ENCODE measurements around the gene SPX. TPM values are rescaled to one million over a fixed set of nuclear protein-coding genes. Genes with fewer than 3 reads are reported as not detected.

The SPX gene
- total and polyA plus RNA-seq, 2 of the 4 experiments (the other 2 are of a cell fraction) = under 0.01 to 0.12 TPM

- no peak overlapping the region for H3K18ac ChIP-seq (ENCODE audit: low read depth, low read length)
- H3K56ac ChIP-seq (ENCODE audit: extremely low read depth, insufficient read depth, low read length) = no peak overlapping the region
- WGBS, 2 experiments (ENCODE audit: extremely low coverage in 2 of 2, insufficient read length in 1 of 2) = no CpG with 5 or more reads among the region's 2 CpGs
- no peak overlapping the region for H3K4ac ChIP-seq (ENCODE audit: low read depth, low read length)
- H4K20me1 ChIP-seq (ENCODE audit: insufficient read depth, low read length) = no peaks in the 10 kb centered on the region
- no peak for TF ChIP-seq CHD1 (IDR thresholded peaks at IDR 0.05; ENCODE audit: low read depth, low read length)
- TF ChIP-seq CTCF (conservative IDR thresholded peaks at IDR 0.05; ENCODE audit: low read depth, low read length) = no peak
- in situ Hi-C loops (cut with MboI; ENCODE audit: low sequenced_read_pairs) (no loop called here), dilution Hi-C loops (cut with HindIII; ENCODE audit: low sequenced_read_pairs, unreplicated experiment) (no loop called here), intact Hi-C loops (cut with micrococcal nuclease) (no loop called here)
- H3K36me3 ChIP-seq (ENCODE audit: control insufficient read depth, insufficient read depth, low read length) = no peaks in the 10 kb centered on the region
- H2BK5ac ChIP-seq (ENCODE audit: low read depth, low read length, poor library complexity, severe bottlenecking) = no peak overlapping the region
- no peak overlapping the region for H2AK9ac ChIP-seq (replicated peaks; ENCODE audit: low read depth, low read length, poor library complexity)
- no peak overlapping the region for H2AK5ac ChIP-seq (ENCODE audit: low read depth, low read length)
- H2AFZ ChIP-seq (replicated peaks; ENCODE audit: low read length, poor library complexity) = no peak overlapping the region
- H2BK15ac ChIP-seq (ENCODE audit: low read depth, low read length) = no peak overlapping the region
- POLR2A ChIA-PET (ENCODE audit: unreplicated experiment) = no interaction called here
- BruUV-seq (replicated peaks) = no TSS peak
- no peaks in the 10 kb centered on the region for H3K79me1 ChIP-seq (ENCODE audit: low read depth in 1 of 2, low read length in 2 of 2)
- no peak overlapping the region for H3K9ac ChIP-seq (ENCODE audit: low read depth, low read length)
- H3K23ac ChIP-seq (ENCODE audit: low read depth, low read length) = no peak overlapping the region
- no peak overlapping the region for H3K27ac ChIP-seq (ENCODE audit: insufficient read depth, low read length)
- DNase-seq (no peak), ATAC-seq (ENCODE audit: low read depth) (no peak)
- CTCF ChIA-PET = no interaction called here
- no peak overlapping the region for H3K4me3 ChIP-seq (ENCODE audit: insufficient read depth, low read depth, low read length)
- H2BK120ac ChIP-seq (ENCODE audit: low read depth, low read length) = no peak overlapping the region
- no peaks in the 10 kb centered on the region for H3K9me1 ChIP-seq (ENCODE audit: insufficient read depth, low read length)
- no peak overlapping the region for H2BK20ac ChIP-seq (ENCODE audit: low read depth, low read length)
- no peak overlapping the region for H4K91ac ChIP-seq (ENCODE audit: insufficient read depth, low read depth, low read length)
- no peak overlapping the region for H4K8ac ChIP-seq (ENCODE audit: low read depth in 2 of 2, low read length in 2 of 2)
- H4K5ac ChIP-seq (ENCODE audit: low read depth, low read length) = no peak overlapping the region
- H3K4me1 ChIP-seq (ENCODE audit: control insufficient read depth, insufficient read depth, low read length) = no peaks in the 10 kb centered on the region
- no peaks in the 10 kb centered on the region for H3K9me3 ChIP-seq (ENCODE audit: control insufficient read depth, insufficient read depth, low read length)
- H3K4me2 ChIP-seq (ENCODE audit: low read depth, low read length) = no peak overlapping the region
- H3K27me3 ChIP-seq (ENCODE audit: control insufficient read depth, insufficient read depth, low read length) = no peaks in the 10 kb centered on the region
- H3K14ac ChIP-seq (replicated peaks; ENCODE audit: low read depth, low read length) = no peak overlapping the region
Measured at GRCh38 chr12:21576431-21576830, 50.3 kb downstream of the SPX start.
